Prostate gland (tissue), 2 donors: ENCODE measurements around the gene SF1. TPM values are rescaled to one million over a fixed set of nuclear protein-coding genes. Genes with fewer than 3 reads are reported as not detected.

Experiments
- DNase-seq: peaks from one replicate; pipeline ENCODE4 v3.0.0-alpha.2; 2019; ENCODE audit warnings: low spot score
- H3K27ac ChIP-seq, 2 donors: fragments of 200-600 bp; sonication (generic); 2 replicates each; pipeline ENCODE4 v1.5.1; 2017 to 2019
- H3K27me3 ChIP-seq: fragments of 200-600 bp; sonication (generic); replicated peaks from 2 replicates; pipeline ENCODE4 v1.5.1; 2019; ENCODE audit not compliant: insufficient read depth
- H3K36me3 ChIP-seq, 2 donors: fragments of 200-600 bp; sonication (generic); 1 replicate in 1 of 2; 2 replicates in 1 of 2; pipeline versions ENCODE4 v1.5.1 to v1.8.1; 2017 to 2019
- H3K4me1 ChIP-seq: fragments of 200-600 bp; sonication (generic); replicated peaks from 2 replicates; pipeline ENCODE4 v1.5.1; 2019
- H3K4me3 ChIP-seq, 2 donors: fragments of 200-600 bp; sonication (generic); 2 replicates each; pipeline ENCODE4 v1.5.1; 2017 to 2019
- H3K9me3 ChIP-seq: fragments of 200-600 bp; sonication (generic); 2 replicates; pipeline ENCODE4 v1.5.1; 2017
- CTCF ChIP-seq, 4 experiments: fragments of 200-600 bp in 2 of 4; fragments of 450-650 bp in 2 of 4; sonication (generic) in 2 of 4; IDR thresholded peaks; 1 replicate in 3 of 4; 2 replicates in 1 of 4; pipeline ENCODE4 v1.5.1; 2016 to 2019; ENCODE audit warnings: antibody characterized with exemption in 4 of 4, mild to moderate bottlenecking in 2 of 4, moderate library complexity in 2 of 4
- POLR2A ChIP-seq: fragments of 450-650 bp; IDR thresholded peaks from one replicate; pipeline ENCODE4 v1.6.1; 2016; ENCODE audit warnings: antibody characterized with exemption, mild to moderate bottlenecking
- POLR2AphosphoS5 ChIP-seq: sonication (generic); formaldehyde crosslinking; IDR thresholded peaks from one replicate; pipeline ENCODE4 v1.6.1; 2017; ENCODE audit warnings: antibody characterized with exemption
- WGBS: methylation state at CpG from one replicate; pipeline ENCODE4 v1.1.5; 2018; 5-methylcytosine and 5-hydroxymethylcytosine counted together
- intact Hi-C: fragments of 100-400 bp; cut with DNase I; formaldehyde crosslinking; loops from one replicate; pipeline ENCODE4 v1.14.2; 2022
- total RNA-seq, 2 donors: library from RNA; depleted of rRNA; stranded (reverse); fragments of >200 nt; gene quantifications; one replicate each; pipeline ENCODE4 v1.1.0, GENCODE V29; 2016

Gene SF1
- total RNA-seq, 2 donors from 2014 or later: 263 to 409 TPM

DNA sequence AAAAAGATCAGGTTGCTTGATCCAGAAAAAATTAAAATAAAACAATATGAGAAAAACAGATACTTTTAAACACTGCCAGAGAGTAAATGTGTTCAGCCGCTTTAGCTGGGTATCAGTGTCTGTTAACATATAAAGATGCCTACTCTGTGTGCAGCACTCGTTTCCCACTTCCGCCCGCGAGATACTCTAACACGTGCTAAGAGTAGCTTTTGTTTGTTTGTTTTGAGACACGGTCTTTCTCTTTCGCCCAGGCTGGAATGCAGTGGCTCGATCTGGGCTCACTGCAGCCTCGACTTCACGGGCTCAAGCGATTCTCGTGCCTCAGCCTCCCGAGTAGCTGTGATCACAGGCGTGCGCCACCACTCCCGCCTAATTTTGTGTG lies 32.5 kb upstream of the SF1 start:
- Histone ChIP-seq H3K27me3 (no peaks in the 10 kb centered on the region), H3K4me3 (peak overlapping the region; percentile 71 to 76), H3K36me3 (no peaks in the 10 kb centered on the region), H3K4me1 (no peaks in the 10 kb centered on the region), H3K27ac (peak overlapping the region; percentile 80 to 81), H3K9me3 (no peaks in the 10 kb centered on the region)
- TF ChIP-seq POLR2AphosphoS5: no peak
- no peak for TF ChIP-seq CTCF (IDR thresholded peaks at IDR 0.05)
- TF ChIP-seq POLR2A: no peak
- no peak for DNase-seq
- intact Hi-C loops: no loop called here
- 38% methylated on average over 17 of the region's 17 CpGs for WGBS

GRCh38 chr11:64810271-64810890 lies 32.0 kb upstream of the SF1 start, which contains the start of gene MEN1:
Gene MEN1 (minus strand): TSS chr11:64810551. CDS start chr11:64810109, 442 bp downstream.
- TF ChIP-seq POLR2AphosphoS5: peak; percentile 99
- peak; percentile 85 for TF ChIP-seq POLR2A
- peak in 2 of 4 experiments; percentile 26 for TF ChIP-seq CTCF (IDR thresholded peaks at IDR 0.05)
- Histone ChIP-seq H3K27me3 (no peaks in the 10 kb centered on the region), H3K4me1 (no peaks in the 10 kb centered on the region), H3K9me3 (no peaks in the 10 kb centered on the region), H3K4me3 (peak within 1 kb of the TSS; percentile 71 to 76), H3K27ac (peak within 1 kb of the TSS; percentile 80 to 81), H3K36me3 (no peaks in the 10 kb centered on the region)
- intact Hi-C loops: no loop called here
- peak; percentile 97 for DNase-seq
- under 1% methylated on average over 41 of the region's 46 CpGs for WGBS

- Histone ChIP-seq H3K27ac (peak overlapping the region; percentile 80 to 81), H3K9me3 (no peaks in the 10 kb centered on the region), H3K4me3 (peak overlapping the region; percentile 71 to 76), H3K36me3 (peaks cover 0 to 2% of the 10 kb centered on the region in 2 donors), H3K27me3 (no peaks in the 10 kb centered on the region), H3K4me1 (no peaks in the 10 kb centered on the region)
- TF ChIP-seq POLR2AphosphoS5: no peak
- no peak for TF ChIP-seq CTCF (IDR thresholded peaks at IDR 0.05)
- TF ChIP-seq POLR2A: no peak
- DNase-seq: peak; percentile 43
- intact Hi-C loops: no loop called here
- WGBS: 4% methylated on average over 42 of the region's 44 CpGs
Measured at GRCh38 chr11:64809781-64810241, 31.5 kb upstream of the SF1 start.

- Histone ChIP-seq H3K4me3 (no peak overlapping the region), H3K9me3 (no peaks in the 10 kb centered on the region), H3K27ac (no peak overlapping the region), H3K4me1 (peaks cover 7% of the 10 kb centered on the region), H3K36me3 (peaks cover 0 to 4% of the 10 kb centered on the region in 2 donors), H3K27me3 (no peaks in the 10 kb centered on the region)
- DNase-seq: no peak
- 92% methylated on average over 9 of the region's 9 CpGs for WGBS
- intact Hi-C loops: no loop called here
- TF ChIP-seq CTCF (IDR thresholded peaks at IDR 0.05): no peak
- TF ChIP-seq POLR2AphosphoS5: no peak
- TF ChIP-seq POLR2A: no peak
Measured at GRCh38 chr11:64805481-64805880, 27.1 kb upstream of the SF1 start.
